Adrenal gland (tissue), 5 donors: ENCODE data around the gene ZNF516.

Experiments
- CTCF ChIP-seq, 6 experiments: fragments of 450-650 bp in 4 of 6; fragments of 200-600 bp in 2 of 6; sonication (generic) in 1 of 6; IDR thresholded peaks; 1 replicate in 5 of 6; 2 replicates in 1 of 6; pipeline versions ENCODE4 v1.5.1 to v1.8.0; 2016 to 2021; ENCODE audit warnings: antibody characterized with exemption in 6 of 6, mild to moderate bottlenecking in 2 of 6, moderate library complexity in 1 of 6
- POLR2A ChIP-seq, 2 donors: fragments of 450-650 bp; IDR thresholded peaks; one replicate each; pipeline ENCODE4 v1.6.1; 2017; ENCODE audit warnings: antibody characterized with exemption in 2 of 2, mild to moderate bottlenecking in 2 of 2, moderate library complexity in 1 of 2
- donor health status: DM: no; HTN: no; CAD: no.

GRCh38 chr18:76472829-76473228 is 22.2 kb downstream of the ZNF516 start:
- TF ChIP-seq CTCF (IDR thresholded peaks at IDR 0.05), result no peak
- TF ChIP-seq POLR2A (IDR thresholded peaks at IDR 0.05), result no peak
